Measurements from ENCODE around the gene DYNC1H1. TPM values are rescaled to one million over a fixed set of nuclear protein-coding genes. Genes with fewer than 3 reads are reported as not detected.

Gene DYNC1H1
- total RNA-seq: 100 to 1,000 TPM; 271 to 274 TPM

DNA sequence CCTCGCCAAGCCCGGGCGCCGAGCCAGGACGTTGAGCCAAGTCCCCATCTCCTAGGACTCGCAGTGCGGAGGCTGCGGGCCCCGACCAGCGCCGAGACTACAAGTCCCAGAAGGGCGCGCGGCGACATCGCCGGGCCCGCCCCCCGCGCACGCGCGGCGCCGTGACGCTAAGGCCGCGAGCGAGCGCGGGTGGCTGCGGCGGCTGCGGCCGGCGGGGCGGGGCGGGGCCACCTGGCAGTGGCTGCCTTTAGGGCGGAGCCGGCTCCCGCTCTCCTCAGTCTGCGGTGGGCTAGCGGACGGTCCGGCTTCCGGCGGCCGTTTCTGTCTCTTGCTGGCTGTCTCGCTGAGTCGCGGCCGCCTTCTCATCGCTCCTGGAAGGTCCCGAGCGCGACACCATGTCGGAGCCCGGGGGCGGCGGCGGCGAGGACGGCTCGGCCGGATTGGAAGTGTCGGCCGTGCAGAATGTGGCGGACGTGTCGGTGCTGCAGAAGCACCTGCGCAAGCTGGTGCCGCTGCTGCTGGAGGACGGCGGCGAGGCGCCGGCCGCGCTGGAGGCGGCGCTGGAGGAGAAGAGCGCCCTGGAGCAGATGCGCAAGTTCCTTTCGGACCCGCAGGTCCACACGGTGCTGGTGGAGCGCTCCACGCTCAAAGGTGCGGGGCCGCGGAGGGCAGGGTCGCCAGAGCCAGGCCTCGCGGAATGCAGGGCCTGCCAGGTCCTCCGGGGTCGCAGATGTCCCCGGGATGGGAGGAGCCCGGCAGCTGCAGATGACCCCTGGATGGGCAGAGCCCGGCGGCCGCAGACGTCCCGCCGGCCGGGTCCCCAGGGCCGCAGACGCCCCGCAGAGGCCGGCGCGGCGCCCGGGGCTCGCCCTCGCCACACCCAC is at the start of gene DYNC1H1:
Gene DYNC1H1 (plus strand): TSS at position 277 of the 884 bp plus-strand sequence. CDS start 119 bp downstream, at position 396.
- ChIA-PET POLR2A (interaction anchor here (0.6 to 1.6 kb wide), 9 partner anchors 11 to 1304 kb away, joined by 3 to 10 read pairs (median 3); partner anchors contain the start of gene WDR20), CTCF (interaction anchor here (0.8 to 4.4 kb wide), 10 partner anchors 14 to 352 kb away, joined by 3 to 33 read pairs (median 9); no protein-coding TSS in a partner anchor)
- H3K4me3 Mint-ChIP-seq: peak within 1 kb of the TSS; percentile 94
- ATAC-seq (peak; percentile 86), DNase-seq (peak; percentile 90)
- peak within 1 kb of the TSS; percentile 94 for H3K27ac Mint-ChIP-seq
- H3K4me1 Mint-ChIP-seq (ENCODE audit: low read depth): peaks cover 44% of the 10 kb centered on the region
- H3K27me3 Mint-ChIP-seq (ENCODE audit: low read depth): peaks cover 3% of the 10 kb centered on the region
- no peaks in the 10 kb centered on the region for H3K9me3 Mint-ChIP-seq (ENCODE audit: insufficient read depth)
- H3K36me3 Mint-ChIP-seq (ENCODE audit: low read depth): peaks cover 14% of the 10 kb centered on the region

DNA sequence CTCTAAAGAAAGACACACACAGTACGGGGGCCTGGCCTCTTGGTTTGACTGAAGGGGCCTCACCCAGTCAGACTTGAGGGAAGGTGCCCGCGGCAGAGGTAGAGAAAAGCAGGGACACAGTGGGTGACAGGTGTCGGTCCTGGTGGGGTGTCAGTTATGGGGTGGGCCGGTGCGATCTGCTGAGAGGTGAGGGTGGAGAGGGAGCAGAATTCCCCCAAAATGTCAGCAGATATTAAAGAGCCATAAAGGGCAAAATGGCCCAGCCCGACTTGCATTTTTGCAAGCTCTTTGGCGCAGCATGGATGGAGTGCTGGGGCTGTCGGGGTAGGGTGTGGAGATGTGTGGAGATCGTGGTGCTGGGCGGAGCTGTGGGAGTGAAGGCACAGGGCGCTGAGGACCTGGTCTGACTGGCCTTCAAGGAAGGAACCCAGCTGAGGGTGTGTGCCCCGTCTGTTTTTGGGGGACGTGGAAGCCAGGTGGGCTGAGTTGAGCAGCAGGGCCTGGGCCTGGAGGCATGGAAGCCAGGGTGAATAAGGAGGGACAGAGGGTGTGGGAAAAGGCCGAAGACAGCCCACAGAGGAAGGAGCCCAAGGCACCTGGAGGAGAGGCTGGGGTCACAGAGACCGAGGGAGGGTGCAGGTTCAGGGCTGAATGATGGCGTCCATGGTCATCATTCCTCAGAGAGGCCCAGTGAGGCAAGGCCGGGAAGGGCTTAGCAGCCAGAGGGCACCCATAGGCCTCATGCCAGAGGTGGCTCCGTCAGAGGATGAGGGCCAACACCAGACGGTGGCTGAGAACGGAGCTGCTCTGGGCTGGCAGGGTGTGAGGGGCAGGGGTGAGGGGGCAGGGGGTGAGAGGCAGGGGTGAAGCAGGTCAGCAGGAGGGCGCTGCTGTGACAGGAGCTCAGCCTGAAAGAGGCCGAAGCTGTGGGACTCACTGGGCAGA is 48.2 kb upstream of the DYNC1H1 start:
- H3K36me3 Mint-ChIP-seq (ENCODE audit: low read depth): peaks cover 34% of the 10 kb centered on the region
- CTCF ChIA-PET: no interaction called here
- no peak overlapping the region for H3K4me3 Mint-ChIP-seq
- H3K4me1 Mint-ChIP-seq (ENCODE audit: low read depth): no peaks in the 10 kb centered on the region
- DNase-seq (no peak), ATAC-seq (peak; percentile 9)
- H3K9me3 Mint-ChIP-seq (ENCODE audit: insufficient read depth): no peaks in the 10 kb centered on the region
- H3K27me3 Mint-ChIP-seq (ENCODE audit: low read depth): no peaks in the 10 kb centered on the region
- POLR2A ChIA-PET: no interaction called here
- H3K27ac Mint-ChIP-seq: peak overlapping the region; percentile 68

DNA sequence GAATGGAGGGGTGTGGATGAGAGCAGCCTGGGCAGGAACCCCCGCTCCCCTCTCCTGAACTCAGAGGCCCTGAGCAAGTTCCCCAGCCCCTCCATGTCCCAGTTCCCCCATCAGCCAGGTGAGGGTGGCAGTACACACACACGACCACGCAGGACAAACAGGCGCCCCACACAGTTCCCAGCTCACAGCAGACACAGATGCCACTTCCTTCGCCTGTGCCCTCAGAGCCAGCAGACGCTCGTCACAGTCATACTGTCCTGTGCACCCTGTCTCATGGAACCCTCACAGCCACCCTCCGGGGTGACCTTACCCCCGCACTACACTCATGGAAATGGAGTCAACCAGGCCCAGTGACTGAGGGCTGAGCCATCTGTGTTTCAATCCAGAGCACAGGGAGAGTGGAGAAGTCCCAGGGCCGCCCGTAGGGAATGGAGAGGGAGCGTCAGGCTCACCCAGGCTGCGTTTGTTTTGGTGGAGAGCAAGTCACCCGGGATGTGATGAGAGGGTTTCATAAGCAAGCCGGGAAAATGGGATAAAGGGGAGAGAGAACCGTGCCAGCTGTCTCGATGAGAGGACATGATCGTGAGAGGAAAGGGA is 47.5 kb upstream of the DYNC1H1 start:
- ChIA-PET POLR2A (no interaction called here), CTCF (no interaction called here)
- no peak for DNase-seq
- Mint-ChIP-seq H3K4me1 (ENCODE audit: low read depth) (no peaks in the 10 kb centered on the region), H3K4me3 (no peak overlapping the region), H3K36me3 (ENCODE audit: low read depth) (peaks cover 36% of the 10 kb centered on the region), H3K9me3 (ENCODE audit: insufficient read depth) (no peaks in the 10 kb centered on the region), H3K27me3 (ENCODE audit: low read depth) (no peaks in the 10 kb centered on the region), H3K27ac (peak overlapping the region; percentile 27)
- peak; percentile 43 for ATAC-seq

DNA sequence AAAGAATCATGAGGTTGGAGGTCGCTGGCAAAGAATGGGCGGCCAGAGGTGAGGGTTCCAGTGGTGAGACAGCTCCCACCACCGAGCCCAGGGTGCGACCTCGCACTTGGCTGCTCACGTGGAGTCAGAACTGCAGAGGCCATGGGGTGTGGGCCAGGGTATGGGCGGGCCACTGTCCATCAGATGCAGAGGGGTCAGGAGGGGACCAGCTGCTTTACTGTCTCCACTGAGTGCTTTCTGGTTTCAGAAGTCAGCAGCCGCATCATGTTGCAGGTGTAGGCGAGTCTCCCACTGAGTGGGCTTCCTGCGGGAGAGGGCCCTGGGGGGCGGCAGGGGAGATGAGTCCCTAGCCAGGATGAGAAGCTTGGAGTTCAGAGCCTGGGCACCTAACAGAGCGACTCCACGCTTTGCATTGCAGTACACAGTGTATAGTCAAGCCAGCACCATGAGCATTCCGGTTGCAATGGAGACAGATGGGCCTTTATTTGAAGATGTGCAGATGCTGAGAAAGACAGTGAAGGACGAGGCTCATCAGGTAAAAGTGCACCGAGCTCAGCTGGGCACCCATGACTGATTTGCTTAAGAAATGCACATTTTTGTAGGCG is 46.9 kb upstream of the DYNC1H1 start:
- Mint-ChIP-seq H3K36me3 (ENCODE audit: low read depth) (peaks cover 33% of the 10 kb centered on the region), H3K4me3 (no peak overlapping the region), H3K4me1 (ENCODE audit: low read depth) (no peaks in the 10 kb centered on the region), H3K27me3 (ENCODE audit: low read depth) (no peaks in the 10 kb centered on the region), H3K27ac (peak overlapping the region; percentile 27), H3K9me3 (ENCODE audit: insufficient read depth) (no peaks in the 10 kb centered on the region)
- ATAC-seq (peak; percentile 21), DNase-seq (no peak)
- CTCF ChIA-PET: no interaction called here
- POLR2A ChIA-PET: no interaction called here

DNA sequence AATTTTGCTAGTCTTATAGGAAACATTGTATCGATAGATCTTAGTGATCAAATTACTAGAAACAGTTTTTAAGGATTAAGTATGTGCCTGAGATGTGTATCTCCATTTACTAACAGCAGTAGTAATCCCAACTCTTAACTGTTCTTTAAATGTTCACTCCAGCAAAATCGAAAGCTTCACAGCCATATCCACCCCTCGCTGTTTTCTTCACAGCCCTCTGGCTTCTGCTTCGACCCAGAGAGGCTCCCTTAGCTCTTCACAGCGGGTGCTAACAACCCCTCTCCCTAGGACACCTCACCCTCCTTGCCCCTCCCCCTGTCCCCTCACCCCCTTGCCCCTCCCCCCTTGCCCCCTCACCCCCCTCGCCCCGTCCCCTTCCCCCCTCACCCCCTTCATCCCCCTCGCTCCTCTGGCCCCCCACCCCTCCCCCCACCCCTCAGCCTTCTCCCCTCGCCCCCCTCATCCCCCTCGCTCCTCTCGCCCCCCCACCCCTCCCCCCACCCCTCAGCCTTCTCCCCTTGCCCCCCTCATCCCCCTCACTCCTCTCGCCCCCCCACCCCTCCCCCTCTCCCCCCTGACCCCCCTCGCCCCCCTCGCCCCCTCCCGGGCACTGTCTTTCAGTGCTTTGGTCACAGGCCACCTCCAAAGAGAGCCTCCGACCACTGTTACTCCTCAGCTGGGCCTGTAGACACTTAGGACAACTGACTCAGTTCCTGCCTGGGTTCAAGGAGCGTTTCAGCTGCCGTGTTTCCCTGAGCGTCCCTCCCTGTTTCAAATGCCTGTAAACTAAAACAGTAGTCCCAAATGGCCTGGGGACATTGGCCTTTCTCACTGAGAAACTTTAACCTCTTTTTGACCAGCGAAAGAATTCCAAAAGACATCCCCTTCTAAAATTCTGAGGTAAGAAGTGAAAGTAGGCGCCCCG is 46.0 kb upstream of the DYNC1H1 start:
- CTCF ChIA-PET: no interaction called here
- Mint-ChIP-seq H3K9me3 (ENCODE audit: insufficient read depth) (no peaks in the 10 kb centered on the region), H3K36me3 (ENCODE audit: low read depth) (peaks cover 36% of the 10 kb centered on the region), H3K4me1 (ENCODE audit: low read depth) (no peaks in the 10 kb centered on the region), H3K27me3 (ENCODE audit: low read depth) (no peaks in the 10 kb centered on the region), H3K27ac (no peak overlapping the region), H3K4me3 (no peak overlapping the region)
- ATAC-seq (no peak), DNase-seq (no peak)
- POLR2A ChIA-PET: no interaction called here

DNA sequence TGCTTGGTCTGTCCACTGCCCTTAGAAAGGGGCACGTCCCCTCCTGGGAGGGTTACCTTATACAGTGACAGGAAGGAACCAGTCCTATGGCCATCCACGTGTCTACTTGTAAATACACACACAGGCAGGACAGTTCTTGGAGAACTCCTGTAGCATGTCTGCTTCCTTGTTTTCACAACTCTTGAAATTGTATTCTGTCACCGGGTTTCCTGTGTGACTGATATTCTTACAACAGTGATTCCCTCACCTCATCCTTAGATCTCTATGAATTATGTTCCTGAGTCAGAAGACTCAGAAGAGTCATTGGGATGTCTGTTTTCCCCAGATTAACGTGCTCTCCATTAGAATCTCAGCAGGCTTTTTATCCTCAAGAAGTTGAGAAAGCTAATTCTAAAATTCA is 44.1 kb upstream of the DYNC1H1 start:
- peaks cover 33% of the 10 kb centered on the region for H3K36me3 Mint-ChIP-seq (ENCODE audit: low read depth)
- ChIA-PET POLR2A (no interaction called here), CTCF (interaction anchor here (1.1 kb wide), 1 partner anchor 213 kb away, joined by 4 read pairs; no protein-coding TSS in a partner anchor)
- H3K9me3 Mint-ChIP-seq (ENCODE audit: insufficient read depth): no peaks in the 10 kb centered on the region
- H3K4me3 Mint-ChIP-seq: no peak overlapping the region
- DNase-seq: no peak
- H3K27me3 Mint-ChIP-seq (ENCODE audit: low read depth): no peaks in the 10 kb centered on the region
- ATAC-seq: no peak
- no peaks in the 10 kb centered on the region for H3K4me1 Mint-ChIP-seq (ENCODE audit: low read depth)
- no peak overlapping the region for H3K27ac Mint-ChIP-seq

DNA sequence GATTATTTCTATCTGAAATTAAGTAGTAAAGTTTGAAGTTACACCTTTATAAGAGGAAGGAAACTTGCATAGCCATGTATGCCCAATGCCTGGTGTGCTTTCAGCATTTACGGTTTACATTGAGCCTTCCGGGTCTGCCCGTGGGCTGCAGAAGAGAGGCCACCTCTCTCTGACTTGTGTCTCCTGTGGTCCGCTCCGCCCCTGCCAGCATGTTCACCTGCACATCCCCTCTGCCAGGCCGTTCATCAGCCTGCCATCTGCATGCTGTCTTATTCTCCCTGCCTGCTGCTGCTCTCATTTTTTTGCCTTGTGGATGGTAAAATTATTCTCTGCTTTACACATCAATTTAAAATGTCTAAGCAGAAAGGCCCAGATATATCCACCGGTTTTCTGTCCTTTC is 41.5 kb upstream of the DYNC1H1 start:
- Mint-ChIP-seq H3K27me3 (ENCODE audit: low read depth) (no peaks in the 10 kb centered on the region), H3K27ac (no peak overlapping the region), H3K4me1 (ENCODE audit: low read depth) (no peaks in the 10 kb centered on the region), H3K9me3 (ENCODE audit: insufficient read depth) (no peaks in the 10 kb centered on the region), H3K4me3 (no peak overlapping the region), H3K36me3 (ENCODE audit: low read depth) (peaks cover 27% of the 10 kb centered on the region)
- CTCF ChIA-PET: interaction anchor here (1.0 kb wide), 1 partner anchor 11 kb away, joined by 3 read pairs; no protein-coding TSS in a partner anchor
- POLR2A ChIA-PET: no interaction called here
- DNase-seq: no peak
- no peak for ATAC-seq

DNA sequence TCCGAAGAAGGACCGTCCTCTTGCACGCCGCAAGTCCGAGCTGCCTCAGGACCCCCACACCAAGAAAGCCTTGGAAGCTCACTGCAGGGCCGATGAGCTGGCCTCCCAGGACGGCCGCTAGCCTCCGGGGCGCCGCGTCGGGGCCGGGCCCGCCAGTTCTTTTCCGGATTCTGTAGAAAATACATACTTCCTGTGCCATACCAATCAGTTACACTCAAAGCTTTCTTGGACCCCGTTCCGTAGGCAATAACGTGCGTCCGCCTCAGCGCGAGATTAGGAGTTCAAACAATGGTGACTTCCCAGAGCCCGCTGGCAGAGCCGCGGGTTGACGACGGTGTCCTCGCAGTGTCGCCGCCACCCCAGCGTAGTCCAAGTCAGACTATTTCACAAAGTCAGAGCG is 39.2 kb upstream of the DYNC1H1 start:
- ATAC-seq (no peak), DNase-seq (no peak)
- no peaks in the 10 kb centered on the region for H3K9me3 Mint-ChIP-seq (ENCODE audit: insufficient read depth)
- no peak overlapping the region for H3K4me3 Mint-ChIP-seq
- peaks cover 30% of the 10 kb centered on the region for H3K36me3 Mint-ChIP-seq (ENCODE audit: low read depth)
- H3K27me3 Mint-ChIP-seq (ENCODE audit: low read depth): no peaks in the 10 kb centered on the region
- no peak overlapping the region for H3K27ac Mint-ChIP-seq
- POLR2A ChIA-PET: no interaction called here
- CTCF ChIA-PET: interaction anchor here (3.2 kb wide), 1 partner anchor 154 kb away, joined by 10 read pairs; no protein-coding TSS in a partner anchor
- no peaks in the 10 kb centered on the region for H3K4me1 Mint-ChIP-seq (ENCODE audit: low read depth)

DNA sequence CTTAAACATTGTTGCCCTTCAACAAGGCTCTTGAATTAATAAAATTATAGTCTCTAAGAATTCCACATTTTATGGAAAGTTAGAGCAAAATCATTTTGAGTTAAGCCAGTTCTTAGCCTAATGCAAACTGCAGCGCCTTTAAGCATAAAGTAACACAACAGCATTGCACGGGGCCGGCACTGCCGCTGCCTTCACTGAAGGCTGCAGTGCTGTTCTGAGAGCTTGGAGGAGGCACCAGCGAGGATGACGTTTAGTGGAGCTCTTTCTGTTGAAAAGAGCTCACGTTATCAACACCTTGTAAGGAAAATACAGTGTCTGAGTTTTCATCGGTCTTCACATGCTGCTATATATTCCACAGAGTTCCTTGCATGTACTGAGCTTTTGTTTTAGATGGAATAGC is 38.3 kb upstream of the DYNC1H1 start:
- H3K36me3 Mint-ChIP-seq (ENCODE audit: low read depth): peaks cover 24% of the 10 kb centered on the region
- ChIA-PET POLR2A (no interaction called here), CTCF (interaction anchor here (1.1 to 3.2 kb wide), 2 partner anchors 155 to 219 kb away, joined by 3 to 10 read pairs; no protein-coding TSS in a partner anchor)

DNA sequence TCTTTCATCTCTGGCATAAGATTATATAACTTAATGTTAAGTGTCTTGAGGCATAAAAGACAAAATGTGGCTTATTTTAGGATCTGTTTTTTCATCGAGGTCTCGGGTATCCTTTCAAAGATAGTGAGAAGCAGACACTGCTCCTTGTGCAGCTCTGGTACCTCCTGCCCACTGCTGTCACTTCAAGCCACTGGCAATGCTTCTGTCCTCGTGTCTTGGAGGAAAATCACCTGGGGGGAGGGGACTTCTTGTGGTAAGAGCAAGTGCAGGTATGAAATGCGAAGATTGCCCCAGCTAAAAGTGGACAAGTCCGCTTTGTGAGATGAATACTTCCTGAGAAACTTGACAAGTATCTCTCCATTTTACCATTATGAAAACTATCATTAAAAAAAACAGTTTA is 37.8 kb upstream of the DYNC1H1 start:
- H3K4me1 Mint-ChIP-seq (ENCODE audit: low read depth): no peaks in the 10 kb centered on the region
- ChIA-PET POLR2A (no interaction called here), CTCF (interaction anchor here (0.7 to 3.2 kb wide), 3 partner anchors 12 to 220 kb away, joined by 3 to 10 read pairs (median 3); no protein-coding TSS in a partner anchor)
- no peak for ATAC-seq
- no peak overlapping the region for H3K27ac Mint-ChIP-seq
- no peak for DNase-seq
- H3K27me3 Mint-ChIP-seq (ENCODE audit: low read depth): no peaks in the 10 kb centered on the region
- H3K4me3 Mint-ChIP-seq: no peak overlapping the region
- peaks cover 20% of the 10 kb centered on the region for H3K36me3 Mint-ChIP-seq (ENCODE audit: low read depth)
- no peaks in the 10 kb centered on the region for H3K9me3 Mint-ChIP-seq (ENCODE audit: insufficient read depth)

More for the DNA sequence above, 38.3 kb upstream of the DYNC1H1 start:
- no peak for ATAC-seq
- Mint-ChIP-seq H3K4me1 (ENCODE audit: low read depth) (no peaks in the 10 kb centered on the region), H3K9me3 (ENCODE audit: insufficient read depth) (no peaks in the 10 kb centered on the region), H3K27ac (no peak overlapping the region), H3K27me3 (ENCODE audit: low read depth) (no peaks in the 10 kb centered on the region), H3K4me3 (no peak overlapping the region)
- DNase-seq: no peak

All from activated CD8-positive, alpha-beta T cell treated with anti-CD3 and anti-CD28 coated beads, Interleukin-2, amount 10 ng/mL, durations not matched to agents 7 days and 5 days (primary cell).